ENCODE data around the gene ELF2.

- TF ChIP-seq NR3C1 (CRISPR knock-in tag; conservative IDR thresholded peaks at IDR 0.05; ENCODE audit: low read depth) (no peak), FOXP1 (CRISPR knock-in tag; IDR thresholded peaks at IDR 0.05; ENCODE audit: borderline replicate concordance) (no peak), SMAD3 (CRISPR knock-in tag; IDR thresholded peaks at IDR 0.05; ENCODE audit: borderline replicate concordance) (no peak), HMGXB4 (CRISPR knock-in tag; IDR thresholded peaks at IDR 0.05) (no peak), ZNF138 (CRISPR knock-in tag; conservative IDR thresholded peaks at IDR 0.05) (no peak), KAT7 (CRISPR knock-in tag; IDR thresholded peaks at IDR 0.05; ENCODE audit: borderline replicate concordance) (no peak), E2F1 (CRISPR knock-in tag; IDR thresholded peaks at IDR 0.05) (no peak), NR2C2 (CRISPR knock-in tag; IDR thresholded peaks at IDR 0.05) (no peak), SP1 (CRISPR knock-in tag; conservative IDR thresholded peaks at IDR 0.05) (no peak), E2F5 (CRISPR knock-in tag; IDR thresholded peaks at IDR 0.05) (no peak)
- TF ChIP-seq, protein P1, sequence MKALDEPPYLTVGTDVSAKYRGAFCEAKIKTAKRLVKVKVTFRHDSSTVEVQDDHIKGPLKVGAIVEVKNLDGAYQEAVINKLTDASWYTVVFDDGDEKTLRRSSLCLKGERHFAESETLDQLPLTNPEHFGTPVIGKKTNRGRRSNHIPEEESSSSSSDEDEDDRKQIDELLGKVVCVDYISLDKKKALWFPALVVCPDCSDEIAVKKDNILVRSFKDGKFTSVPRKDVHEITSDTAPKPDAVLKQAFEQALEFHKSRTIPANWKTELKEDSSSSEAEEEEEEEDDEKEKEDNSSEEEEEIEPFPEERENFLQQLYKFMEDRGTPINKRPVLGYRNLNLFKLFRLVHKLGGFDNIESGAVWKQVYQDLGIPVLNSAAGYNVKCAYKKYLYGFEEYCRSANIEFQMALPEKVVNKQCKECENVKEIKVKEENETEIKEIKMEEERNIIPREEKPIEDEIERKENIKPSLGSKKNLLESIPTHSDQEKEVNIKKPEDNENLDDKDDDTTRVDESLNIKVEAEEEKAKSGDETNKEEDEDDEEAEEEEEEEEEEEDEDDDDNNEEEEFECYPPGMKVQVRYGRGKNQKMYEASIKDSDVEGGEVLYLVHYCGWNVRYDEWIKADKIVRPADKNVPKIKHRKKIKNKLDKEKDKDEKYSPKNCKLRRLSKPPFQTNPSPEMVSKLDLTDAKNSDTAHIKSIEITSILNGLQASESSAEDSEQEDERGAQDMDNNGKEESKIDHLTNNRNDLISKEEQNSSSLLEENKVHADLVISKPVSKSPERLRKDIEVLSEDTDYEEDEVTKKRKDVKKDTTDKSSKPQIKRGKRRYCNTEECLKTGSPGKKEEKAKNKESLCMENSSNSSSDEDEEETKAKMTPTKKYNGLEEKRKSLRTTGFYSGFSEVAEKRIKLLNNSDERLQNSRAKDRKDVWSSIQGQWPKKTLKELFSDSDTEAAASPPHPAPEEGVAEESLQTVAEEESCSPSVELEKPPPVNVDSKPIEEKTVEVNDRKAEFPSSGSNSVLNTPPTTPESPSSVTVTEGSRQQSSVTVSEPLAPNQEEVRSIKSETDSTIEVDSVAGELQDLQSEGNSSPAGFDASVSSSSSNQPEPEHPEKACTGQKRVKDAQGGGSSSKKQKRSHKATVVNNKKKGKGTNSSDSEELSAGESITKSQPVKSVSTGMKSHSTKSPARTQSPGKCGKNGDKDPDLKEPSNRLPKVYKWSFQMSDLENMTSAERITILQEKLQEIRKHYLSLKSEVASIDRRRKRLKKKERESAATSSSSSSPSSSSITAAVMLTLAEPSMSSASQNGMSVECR (CRISPR knock-in tag; IDR thresholded peaks at IDR 0.05; ENCODE audit: borderline replicate concordance): no peak
- TF ChIP-seq, protein P2, sequence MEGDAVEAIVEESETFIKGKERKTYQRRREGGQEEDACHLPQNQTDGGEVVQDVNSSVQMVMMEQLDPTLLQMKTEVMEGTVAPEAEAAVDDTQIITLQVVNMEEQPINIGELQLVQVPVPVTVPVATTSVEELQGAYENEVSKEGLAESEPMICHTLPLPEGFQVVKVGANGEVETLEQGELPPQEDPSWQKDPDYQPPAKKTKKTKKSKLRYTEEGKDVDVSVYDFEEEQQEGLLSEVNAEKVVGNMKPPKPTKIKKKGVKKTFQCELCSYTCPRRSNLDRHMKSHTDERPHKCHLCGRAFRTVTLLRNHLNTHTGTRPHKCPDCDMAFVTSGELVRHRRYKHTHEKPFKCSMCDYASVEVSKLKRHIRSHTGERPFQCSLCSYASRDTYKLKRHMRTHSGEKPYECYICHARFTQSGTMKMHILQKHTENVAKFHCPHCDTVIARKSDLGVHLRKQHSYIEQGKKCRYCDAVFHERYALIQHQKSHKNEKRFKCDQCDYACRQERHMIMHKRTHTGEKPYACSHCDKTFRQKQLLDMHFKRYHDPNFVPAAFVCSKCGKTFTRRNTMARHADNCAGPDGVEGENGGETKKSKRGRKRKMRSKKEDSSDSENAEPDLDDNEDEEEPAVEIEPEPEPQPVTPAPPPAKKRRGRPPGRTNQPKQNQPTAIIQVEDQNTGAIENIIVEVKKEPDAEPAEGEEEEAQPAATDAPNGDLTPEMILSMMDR (IDR thresholded peaks at IDR 0.05): no peak
- TF ChIP-seq, protein P3, sequence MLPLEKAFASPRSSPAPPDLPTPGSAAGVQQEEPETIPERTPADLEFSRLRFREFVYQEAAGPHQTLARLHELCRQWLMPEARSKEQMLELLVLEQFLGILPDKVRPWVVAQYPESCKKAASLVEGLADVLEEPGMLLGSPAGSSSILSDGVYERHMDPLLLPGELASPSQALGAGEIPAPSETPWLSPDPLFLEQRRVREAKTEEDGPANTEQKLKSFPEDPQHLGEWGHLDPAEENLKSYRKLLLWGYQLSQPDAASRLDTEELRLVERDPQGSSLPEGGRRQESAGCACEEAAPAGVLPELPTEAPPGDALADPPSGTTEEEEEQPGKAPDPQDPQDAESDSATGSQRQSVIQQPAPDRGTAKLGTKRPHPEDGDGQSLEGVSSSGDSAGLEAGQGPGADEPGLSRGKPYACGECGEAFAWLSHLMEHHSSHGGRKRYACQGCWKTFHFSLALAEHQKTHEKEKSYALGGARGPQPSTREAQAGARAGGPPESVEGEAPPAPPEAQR (CRISPR knock-in tag; IDR thresholded peaks at IDR 0.05): no peak
- TF ChIP-seq, protein P4, sequence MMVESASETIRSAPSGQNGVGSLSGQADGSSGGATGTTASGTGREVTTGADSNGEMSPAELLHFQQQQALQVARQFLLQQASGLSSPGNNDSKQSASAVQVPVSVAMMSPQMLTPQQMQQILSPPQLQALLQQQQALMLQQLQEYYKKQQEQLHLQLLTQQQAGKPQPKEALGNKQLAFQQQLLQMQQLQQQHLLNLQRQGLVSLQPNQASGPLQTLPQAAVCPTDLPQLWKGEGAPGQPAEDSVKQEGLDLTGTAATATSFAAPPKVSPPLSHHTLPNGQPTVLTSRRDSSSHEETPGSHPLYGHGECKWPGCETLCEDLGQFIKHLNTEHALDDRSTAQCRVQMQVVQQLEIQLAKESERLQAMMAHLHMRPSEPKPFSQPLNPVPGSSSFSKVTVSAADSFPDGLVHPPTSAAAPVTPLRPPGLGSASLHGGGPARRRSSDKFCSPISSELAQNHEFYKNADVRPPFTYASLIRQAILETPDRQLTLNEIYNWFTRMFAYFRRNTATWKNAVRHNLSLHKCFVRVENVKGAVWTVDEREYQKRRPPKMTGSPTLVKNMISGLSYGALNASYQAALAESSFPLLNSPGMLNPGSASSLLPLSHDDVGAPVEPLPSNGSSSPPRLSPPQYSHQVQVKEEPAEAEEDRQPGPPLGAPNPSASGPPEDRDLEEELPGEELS (CRISPR knock-in tag; IDR thresholded peaks at IDR 0.05): no peak
Measured at GRCh38 chr4:139200506-139200905, 23.5 kb upstream of the ELF2 start.

Data from WTC11 (cell line).